Endodermal cell (in vitro differentiated cells): ENCODE measurements around the gene ZNF197. TPM values are rescaled to one million over a fixed set of nuclear protein-coding genes. Genes with fewer than 3 reads are reported as not detected.
"Not testable (repeated sequence)": the region's sequence is repeated elsewhere in the genome, so short reads cannot be mapped to it uniquely, and the experiment has no call there.

Source experiments
- DNase-seq: peaks from one replicate; pipeline ENCODE4 v3.0.0-alpha.2; 2017
- H3K27ac ChIP-seq: 2 replicates; pipeline ENCODE4 v1.5.1; 2013; ENCODE audit warnings: mild to moderate bottlenecking, low read depth, low read length, moderate library complexity
- H3K27me3 ChIP-seq: 2 replicates; pipeline ENCODE4 v1.6.1; 2013; ENCODE audit warnings: mild to moderate bottlenecking, low read length, moderate library complexity; ENCODE audit not compliant: insufficient read depth, control insufficient read depth, poor library complexity, severe bottlenecking
- H3K36me3 ChIP-seq: 2 replicates; pipeline ENCODE4 v1.7.0; 2013; ENCODE audit warnings: mild to moderate bottlenecking, low read length, moderate library complexity; ENCODE audit not compliant: control insufficient read depth, insufficient read depth
- H3K4me1 ChIP-seq: one replicate; pipeline ENCODE4 v1.7.0; 2013; ENCODE audit warnings: low read length; ENCODE audit not compliant: control insufficient read depth, insufficient read depth
- H3K4me3 ChIP-seq: 2 replicates; pipeline ENCODE4 v1.5.1; 2013; ENCODE audit warnings: mild to moderate bottlenecking, low read length, moderate library complexity
- H3K9ac ChIP-seq: 2 replicates; pipeline ENCODE4 v1.6.1; 2013; ENCODE audit warnings: mild to moderate bottlenecking, low read length, moderate library complexity; ENCODE audit not compliant: poor library complexity, severe bottlenecking; ENCODE audit errors: extremely low read depth
- H3K9me3 ChIP-seq: 2 replicates; pipeline ENCODE4 v1.6.1; 2013; ENCODE audit warnings: mild to moderate bottlenecking, low read length, moderate library complexity; ENCODE audit not compliant: control insufficient read depth
- H3K27ac Mint-ChIP-seq: 2 replicates; pipeline ENCODE4 v1.8.0; 2020; ENCODE audit warnings: mixed read lengths
- H3K27me3 Mint-ChIP-seq: 2 replicates; pipeline ENCODE4 v1.8.0; 2021; ENCODE audit warnings: mild to moderate bottlenecking, mixed read lengths; ENCODE audit not compliant: insufficient read depth
- H3K36me3 Mint-ChIP-seq: 2 replicates; pipeline ENCODE4 v1.8.0; 2020; ENCODE audit warnings: low read depth, mixed read lengths
- H3K4me1 Mint-ChIP-seq: 2 replicates; pipeline ENCODE4 v1.8.0; 2020; ENCODE audit warnings: mixed read lengths
- H3K4me3 Mint-ChIP-seq: 2 replicates; pipeline ENCODE4 v1.8.0; 2020; ENCODE audit warnings: mild to moderate bottlenecking, moderate library complexity, mixed read lengths
- H3K9me3 Mint-ChIP-seq: 2 replicates; pipeline ENCODE4 v1.8.0; 2020; ENCODE audit warnings: mild to moderate bottlenecking, mixed read lengths
- CTCF ChIP-seq: fragments of 200-600 bp; sonication (generic); conservative IDR thresholded peaks from 2 replicates; pipeline ENCODE4 v1.5.0; 2021; ENCODE audit warnings: antibody characterized with exemption, mild to moderate bottlenecking
- WGBS, 2 experiments: methylation state at CpG; one replicate each; pipeline versions ENCODE4 v1.1.5 to v1.1.7; 2013; ENCODE audit warnings: missing lambda C conversion rate in 2 of 2, mixed read lengths in 1 of 2; ENCODE audit not compliant: insufficient coverage in 1 of 2, insufficient read length in 1 of 2; 5-methylcytosine and 5-hydroxymethylcytosine counted together
- total RNA-seq, 2 donors: library from RNA; stranded (reverse); fragmentation: NEBNext Ultra II Directional in 1 of 2; extraction: Animal tissue kit (Norgen Biotek cat#: 25700) in 1 of 2; gene quantifications; 2 replicates in 1 of 2; 3 replicates in 1 of 2; pipeline ENCODE4 v1.2.1, GENCODE V29; 2021

The ZNF197 gene
- total RNA-seq, 2 donors from 2014 or later, result 22.7 to 31.9 TPM

GRCh38 chr3:44669760-44670159, 44.9 kb downstream of the ZNF197 start:
- Histone ChIP-seq H3K27me3 (no peaks in the 10 kb centered on the region), H3K9ac (no peak overlapping the region), H3K4me3 (no peak overlapping the region), H3K4me1 (no peaks in the 10 kb centered on the region), H3K27ac (no peak overlapping the region), H3K36me3 (no peaks in the 10 kb centered on the region), H3K9me3 (peaks cover 17% of the 10 kb centered on the region)
- no peaks in the 10 kb centered on the region for H3K4me1 Mint-ChIP-seq
- WGBS, 2 experiments, result 86 to 88% methylated on average over 6 of the region's 6 CpGs
- H3K36me3 Mint-ChIP-seq, result peaks cover 17% of the 10 kb centered on the region
- DNase-seq, result no peak
- no peak for TF ChIP-seq CTCF
- H3K27me3 Mint-ChIP-seq, result peaks cover 9% of the 10 kb centered on the region
- H3K27ac Mint-ChIP-seq, result no peak overlapping the region
- peaks cover 31% of the 10 kb centered on the region for H3K9me3 Mint-ChIP-seq
- H3K4me3 Mint-ChIP-seq, result no peak overlapping the region

GRCh38 chr3:44673466-44673865, 48.6 kb downstream of the ZNF197 start:
- not testable (repeated sequence) for H3K4me1 ChIP-seq, H3K4me1 Mint-ChIP-seq, H3K27ac ChIP-seq, H3K4me3 Mint-ChIP-seq, DNase-seq, H3K36me3 ChIP-seq, H3K27me3 Mint-ChIP-seq, H3K9ac ChIP-seq, H3K27ac Mint-ChIP-seq, H3K4me3 ChIP-seq, H3K27me3 ChIP-seq
- Mint-ChIP-seq H3K9me3 (peaks cover 22% of the 10 kb centered on the region), H3K36me3 (peaks cover 14% of the 10 kb centered on the region)
- H3K9me3 ChIP-seq, result peaks cover 11% of the 10 kb centered on the region
- WGBS, 2 experiments, result 91 to 100% methylated on average over 2 to 7 of the region's 8 CpGs

- Mint-ChIP-seq H3K27ac (no peak overlapping the region), H3K4me1 (peaks cover 4% of the 10 kb centered on the region), H3K9me3 (peaks cover 22% of the 10 kb centered on the region), H3K36me3 (peaks cover 14% of the 10 kb centered on the region), H3K27me3 (peaks cover 11% of the 10 kb centered on the region), H3K4me3 (no peak overlapping the region)
- H3K9ac ChIP-seq, result no peak overlapping the region
- no peaks in the 10 kb centered on the region for H3K36me3 ChIP-seq
- 68 to 90% methylated on average over 2 of the region's 2 CpGs for WGBS, 2 experiments
- no peak overlapping the region for H3K27ac ChIP-seq
- no peaks in the 10 kb centered on the region for H3K27me3 ChIP-seq
- DNase-seq, result no peak
- TF ChIP-seq CTCF, result no peak
- peaks cover 11% of the 10 kb centered on the region for H3K9me3 ChIP-seq
- H3K4me1 ChIP-seq, result peaks cover 4% of the 10 kb centered on the region
- no peak overlapping the region for H3K4me3 ChIP-seq
Observed at GRCh38 chr3:44674211-44674610, 49.4 kb downstream of the ZNF197 start.

GRCh38 chr3:44678480-44679116, 53.8 kb downstream of the ZNF197 start:
- H3K27me3 ChIP-seq, result no peaks in the 10 kb centered on the region
- Mint-ChIP-seq H3K27me3 (peaks cover 6% of the 10 kb centered on the region), H3K9me3 (peaks cover 47% of the 10 kb centered on the region), H3K4me3 (no peak overlapping the region), H3K27ac (no peak overlapping the region), H3K36me3 (peaks cover 35% of the 10 kb centered on the region), H3K4me1 (peaks cover 4% of the 10 kb centered on the region)
- no peak for DNase-seq
- H3K36me3 ChIP-seq, result peaks cover 25% of the 10 kb centered on the region
- H3K4me1 ChIP-seq, result peaks cover 4% of the 10 kb centered on the region
- 93 to 95% methylated on average over 4 to 5 of the region's 5 CpGs for WGBS, 2 experiments
- no peak overlapping the region for H3K27ac ChIP-seq
- no peak for TF ChIP-seq CTCF
- H3K9ac ChIP-seq, result no peak overlapping the region
- H3K9me3 ChIP-seq, result peaks cover 40% of the 10 kb centered on the region
- no peak overlapping the region for H3K4me3 ChIP-seq
